ENCODE data around the gene MARCHF3.
"Not testable (repeated sequence)": the region's sequence is repeated elsewhere in the genome, so short reads cannot be mapped to it uniquely, and the experiment has no call there.

MARCHF3 gene

GRCh38 chr5:126911986-126912385 is 118.4 kb downstream of the MARCHF3 start:
- DNase-seq = no peak

- no peak for DNase-seq
These were observed 120.5 kb downstream of the MARCHF3 start for GRCh38 chr5:126909856-126910255.

GRCh38 chr5:126904407-126904806 is 126.0 kb downstream of the MARCHF3 start:
- DNase-seq = not testable (repeated sequence)

GRCh38 chr5:126900796-126901195 is 129.6 kb downstream of the MARCHF3 start:
- no peak for DNase-seq

- DNase-seq = no peak
These were observed 130.9 kb downstream of the MARCHF3 start for GRCh38 chr5:126899476-126899875.

- no peak for DNase-seq
These were observed 132.3 kb downstream of the MARCHF3 start for GRCh38 chr5:126897851-126898630.

- no peak for DNase-seq
These were observed 134.1 kb downstream of the MARCHF3 start for GRCh38 chr5:126896170-126896702.

- DNase-seq = not testable (repeated sequence)
These were observed 134.6 kb downstream of the MARCHF3 start for GRCh38 chr5:126895712-126896111.

GRCh38 chr5:126890414-126890813 is 139.9 kb downstream of the MARCHF3 start:
- DNase-seq = not testable (repeated sequence)

- no peak for DNase-seq
These were observed 142.2 kb downstream of the MARCHF3 start for GRCh38 chr5:126888175-126888574.

GRCh38 chr5:126884269-126884819 is 146.0 kb downstream of the MARCHF3 start:
- no peak for DNase-seq

GRCh38 chr5:126883564-126884245 is 146.7 kb downstream of the MARCHF3 start:
- no peak for DNase-seq

- DNase-seq = no peak
These were observed 148.3 kb downstream of the MARCHF3 start for GRCh38 chr5:126881821-126882600.

GRCh38 chr5:126878634-126879033 is 151.7 kb downstream of the MARCHF3 start:
- DNase-seq = no peak

GRCh38 chr5:126878085-126878484 is 152.3 kb downstream of the MARCHF3 start:
- DNase-seq = no peak

GRCh38 chr5:126877602-126878001 is 152.8 kb downstream of the MARCHF3 start:
- DNase-seq = no peak

GRCh38 chr5:126875303-126875785 is 155.0 kb downstream of the MARCHF3 start:
- DNase-seq = no peak

- no peak for DNase-seq
These were observed 157.6 kb downstream of the MARCHF3 start for GRCh38 chr5:126872561-126873354.

GRCh38 chr5:126871441-126871840 is 158.9 kb downstream of the MARCHF3 start:
- no peak for DNase-seq

GRCh38 chr5:126869005-126869451 is 161.3 kb downstream of the MARCHF3 start:
- peak; percentile 41 for DNase-seq

- no peak for DNase-seq
These were observed 161.9 kb downstream of the MARCHF3 start for GRCh38 chr5:126868338-126869004.
